OCI-LY3 (cell line): ENCODE results near the gene HCRTR1.
"Not testable (repeated sequence)": the region's sequence is repeated elsewhere in the genome, so short reads cannot be mapped to it uniquely, and the experiment has no call there.

Experiments
- H2AFZ ChIP-seq: fragments of 200-600, 300-600 bp; shearing (Covaris generic); 2 replicates; pipeline ENCODE4 v1.6.0; 2014; ENCODE audit warnings: antibody characterized with exemption, low read depth, low read length
- H3K27ac ChIP-seq: fragments of 200-600, 300-600 bp; sonication (generic); 2 replicates; pipeline ENCODE4 v1.5.1; 2014; ENCODE audit warnings: mild to moderate bottlenecking, low read length, moderate library complexity, mixed read lengths
- H3K27me3 ChIP-seq: fragments of 200-600, 300-600 bp; sonication (generic); 2 replicates; pipeline ENCODE4 v1.6.1; 2014; ENCODE audit warnings: low read depth, low read length, mixed read lengths
- H3K36me3 ChIP-seq: fragments of 200-600, 300-600 bp; sonication (generic); replicated peaks from 2 replicates; pipeline ENCODE3; 2014; ENCODE audit warnings: low read depth, low read length, mixed read lengths
- H3K4me1 ChIP-seq: fragments of 300-600, 200-600 bp; sonication (generic); 2 replicates; pipeline ENCODE4 v1.6.1; 2014; ENCODE audit warnings: low read length, mixed read lengths
- H3K4me2 ChIP-seq: fragments of 200-600, 300-600 bp; sonication (generic); 2 replicates; pipeline ENCODE4 v1.6.1; 2014; ENCODE audit warnings: low read length, mixed read lengths
- H3K4me3 ChIP-seq: fragments of 300-600, 200-600 bp; sonication (generic); 2 replicates; pipeline ENCODE4 v1.5.1; 2014; ENCODE audit warnings: antibody characterized with exemption, mild to moderate bottlenecking, low read length, moderate library complexity
- H3K79me2 ChIP-seq: fragments of 300-600, 200-600 bp; shearing (Covaris generic); 2 replicates; pipeline ENCODE4 v1.6.1; 2014; ENCODE audit warnings: mild to moderate bottlenecking, low read length, mixed read lengths
- H3K9ac ChIP-seq: fragments of 300-600, 200-600 bp; shearing (Covaris generic); 2 replicates; pipeline ENCODE4 v1.6.0; 2014; ENCODE audit warnings: mild to moderate bottlenecking, low read length, moderate library complexity
- H3K9me3 ChIP-seq: fragments of 200-600, 300-600 bp; shearing (Covaris generic); 2 replicates; pipeline ENCODE4 v1.6.1; 2014; ENCODE audit warnings: low read length, mixed read lengths; ENCODE audit not compliant: insufficient read depth
- H4K20me1 ChIP-seq: fragments of 200-600, 300-600 bp; sonication (generic); 2 replicates; pipeline ENCODE4 v1.6.1; 2016; ENCODE audit warnings: low read length, mixed read lengths; ENCODE audit not compliant: insufficient read depth
- EZH2phosphoT487 ChIP-seq: fragments of 200-600 bp; shearing (Covaris generic); IDR thresholded peaks from 2 replicates; pipeline ENCODE4 v1.6.1; 2018; ENCODE audit warnings: antibody characterized with exemption, mixed run types, low read depth
- TF ChIP-seq, protein P1 (sequence below): fragments of 200-600, 300-600 bp; sonication (generic); IDR thresholded peaks from 2 replicates; pipeline ENCODE4 v1.5.1; 2014; ENCODE audit warnings: antibody characterized with exemption, low read length, low read depth

HCRTR1 gene

DNA sequence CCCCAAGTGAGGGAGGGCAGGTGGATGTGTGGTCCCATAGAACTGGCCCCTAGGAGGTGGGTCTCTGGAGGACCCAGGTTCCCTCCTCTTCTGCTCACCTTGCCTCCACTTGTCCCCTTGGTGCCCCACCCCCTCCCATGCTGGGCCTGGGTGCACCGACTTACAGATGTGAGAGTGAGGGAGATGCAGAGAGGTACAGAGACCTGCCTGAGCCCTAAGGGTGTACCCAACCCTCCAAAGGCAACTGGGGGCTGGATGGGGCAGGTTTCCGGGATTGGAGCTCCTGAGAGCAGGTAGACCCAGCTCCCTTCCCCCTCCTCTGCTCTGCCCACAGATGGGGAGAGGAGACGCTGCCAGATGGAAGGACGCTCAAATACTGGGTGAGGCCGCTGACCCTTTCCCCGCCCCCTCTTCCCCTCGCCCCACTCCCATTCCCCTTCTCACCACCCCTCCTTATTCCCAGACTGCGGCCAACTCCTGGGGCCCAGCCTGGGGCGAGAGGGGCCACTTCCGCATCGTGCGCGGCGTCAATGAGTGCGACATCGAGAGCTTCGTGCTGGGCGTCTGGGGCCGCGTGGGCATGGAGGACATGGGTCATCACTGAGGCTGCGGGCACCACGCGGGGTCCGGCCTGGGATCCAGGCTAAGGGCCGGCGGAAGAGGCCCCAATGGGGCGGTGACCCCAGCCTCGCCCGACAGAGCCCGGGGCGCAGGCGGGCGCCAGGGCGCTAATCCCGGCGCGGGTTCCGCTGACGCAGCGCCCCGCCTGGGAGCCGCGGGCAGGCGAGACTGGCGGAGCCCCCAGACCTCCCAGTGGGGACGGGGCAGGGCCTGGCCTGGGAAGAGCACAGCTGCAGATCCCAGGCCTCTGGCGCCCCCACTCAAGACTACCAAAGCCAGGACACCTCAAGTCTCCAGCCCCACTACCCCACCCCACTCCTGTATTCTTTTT is 30.8 kb upstream of the HCRTR1 start:
- H3K27me3 ChIP-seq, result no peaks in the 10 kb centered on the region
- H3K9me3 ChIP-seq, result no peaks in the 10 kb centered on the region
- no peak overlapping the region for H3K9ac ChIP-seq
- H3K4me3 ChIP-seq, result no peak overlapping the region
- no peaks in the 10 kb centered on the region for H4K20me1 ChIP-seq
- H3K4me1 ChIP-seq, result no peaks in the 10 kb centered on the region
- no peak overlapping the region for H3K4me2 ChIP-seq
- TF ChIP-seq, protein P1, sequence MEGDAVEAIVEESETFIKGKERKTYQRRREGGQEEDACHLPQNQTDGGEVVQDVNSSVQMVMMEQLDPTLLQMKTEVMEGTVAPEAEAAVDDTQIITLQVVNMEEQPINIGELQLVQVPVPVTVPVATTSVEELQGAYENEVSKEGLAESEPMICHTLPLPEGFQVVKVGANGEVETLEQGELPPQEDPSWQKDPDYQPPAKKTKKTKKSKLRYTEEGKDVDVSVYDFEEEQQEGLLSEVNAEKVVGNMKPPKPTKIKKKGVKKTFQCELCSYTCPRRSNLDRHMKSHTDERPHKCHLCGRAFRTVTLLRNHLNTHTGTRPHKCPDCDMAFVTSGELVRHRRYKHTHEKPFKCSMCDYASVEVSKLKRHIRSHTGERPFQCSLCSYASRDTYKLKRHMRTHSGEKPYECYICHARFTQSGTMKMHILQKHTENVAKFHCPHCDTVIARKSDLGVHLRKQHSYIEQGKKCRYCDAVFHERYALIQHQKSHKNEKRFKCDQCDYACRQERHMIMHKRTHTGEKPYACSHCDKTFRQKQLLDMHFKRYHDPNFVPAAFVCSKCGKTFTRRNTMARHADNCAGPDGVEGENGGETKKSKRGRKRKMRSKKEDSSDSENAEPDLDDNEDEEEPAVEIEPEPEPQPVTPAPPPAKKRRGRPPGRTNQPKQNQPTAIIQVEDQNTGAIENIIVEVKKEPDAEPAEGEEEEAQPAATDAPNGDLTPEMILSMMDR, result no peak
- TF ChIP-seq EZH2phosphoT487, result no peak
- H2AFZ ChIP-seq, result no peak overlapping the region
- no peak overlapping the region for H3K27ac ChIP-seq
- no peaks in the 10 kb centered on the region for H3K79me2 ChIP-seq
- no peaks in the 10 kb centered on the region for H3K36me3 ChIP-seq

GRCh38 chr1:31587328-31587699 is 30.2 kb upstream of the HCRTR1 start:
- H3K79me2 ChIP-seq, H3K27ac ChIP-seq, H3K36me3 ChIP-seq, H3K4me3 ChIP-seq, H3K27me3 ChIP-seq, H3K9ac ChIP-seq, H3K9me3 ChIP-seq, H4K20me1 ChIP-seq, H3K4me2 ChIP-seq, H2AFZ ChIP-seq, H3K4me1 ChIP-seq: not testable (repeated sequence)

DNA sequence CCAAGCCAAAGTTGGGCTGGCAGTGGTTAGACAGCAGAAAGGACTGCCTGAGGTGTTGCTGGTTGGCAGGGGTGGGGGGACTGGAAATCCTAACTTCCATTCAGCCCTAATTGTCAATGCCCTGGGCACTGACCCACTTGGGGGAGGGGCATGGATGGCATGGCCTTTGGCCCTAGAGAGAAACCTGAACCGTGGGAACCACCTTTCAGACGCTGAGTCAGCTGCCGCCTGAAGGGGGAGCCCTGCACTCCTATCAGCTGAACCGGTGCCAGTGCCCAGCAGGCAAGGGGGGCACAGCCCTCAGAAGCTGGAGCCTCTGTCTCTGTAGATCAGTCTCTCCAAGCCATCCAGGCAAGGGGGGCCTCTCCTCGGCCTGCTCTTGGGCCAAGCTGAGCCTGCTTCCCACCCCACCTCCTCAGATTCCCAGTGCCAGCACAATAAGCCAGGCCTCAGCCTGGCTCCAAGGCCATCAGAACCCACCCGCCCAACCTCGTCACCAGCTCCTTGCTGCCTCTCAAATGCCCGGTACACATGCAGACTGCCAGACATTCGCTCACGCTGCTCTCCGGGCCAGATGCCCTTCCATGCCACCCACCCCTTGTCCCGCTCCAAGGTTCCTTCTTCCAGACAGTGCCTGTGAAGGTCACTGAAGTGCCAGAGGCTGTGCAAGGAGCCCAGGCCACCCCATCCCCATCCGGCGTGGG is 29.6 kb upstream of the HCRTR1 start:
- Histone ChIP-seq H3K27ac (no peak overlapping the region), H3K79me2 (no peaks in the 10 kb centered on the region), H4K20me1 (no peaks in the 10 kb centered on the region), H3K27me3 (no peaks in the 10 kb centered on the region), H3K4me1 (no peaks in the 10 kb centered on the region), H3K4me2 (no peak overlapping the region), H3K9me3 (no peaks in the 10 kb centered on the region), H3K4me3 (no peak overlapping the region), H3K36me3 (no peaks in the 10 kb centered on the region), H2AFZ (no peak overlapping the region), H3K9ac (no peak overlapping the region)
- TF ChIP-seq, protein P1, result peak; percentile 68
- no peak for TF ChIP-seq EZH2phosphoT487

DNA sequence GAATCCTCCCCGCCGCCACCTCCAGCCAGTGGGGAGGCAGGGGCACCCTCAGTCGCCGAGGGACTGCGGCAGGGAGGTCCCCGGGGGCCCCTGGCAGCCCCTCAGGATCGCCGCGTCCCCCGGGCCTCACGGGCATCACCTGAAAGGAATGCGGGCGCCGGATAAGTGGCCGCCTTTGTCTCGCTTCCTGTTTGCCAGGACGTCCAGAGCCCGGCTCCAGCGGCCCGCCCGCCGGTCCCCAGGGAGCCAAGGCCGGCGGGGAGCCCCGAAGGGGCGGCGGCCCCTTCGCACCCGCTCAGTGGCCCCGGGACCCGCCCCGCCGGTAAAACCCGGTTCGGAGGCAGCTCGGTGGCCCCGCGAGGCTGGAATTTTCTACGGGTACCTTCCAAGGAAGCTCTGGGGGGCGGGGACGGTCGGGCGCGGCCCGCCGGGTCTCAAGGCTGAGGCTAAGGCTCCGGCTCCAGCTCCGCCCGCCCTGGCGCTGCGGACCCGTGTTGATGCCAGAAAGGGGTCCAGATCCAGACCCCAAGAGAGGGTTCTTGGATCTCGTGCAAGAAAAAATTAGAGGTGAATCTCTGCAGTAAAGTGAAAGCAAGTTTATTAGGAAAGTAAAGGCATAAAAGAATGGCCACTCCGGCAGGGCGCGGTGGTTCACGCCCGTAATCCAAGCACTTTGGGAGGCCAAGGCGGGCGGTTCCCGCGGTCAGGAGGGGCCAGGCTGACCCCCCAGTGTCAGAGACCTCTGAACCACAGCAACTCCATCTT is 28.6 kb upstream of the HCRTR1 start:
- Histone ChIP-seq H3K36me3 (no peaks in the 10 kb centered on the region), H4K20me1 (no peaks in the 10 kb centered on the region), H3K4me3 (no peak overlapping the region), H3K79me2 (no peaks in the 10 kb centered on the region), H3K27ac (no peak overlapping the region), H3K4me2 (no peak overlapping the region), H2AFZ (no peak overlapping the region), H3K4me1 (peaks cover 3% of the 10 kb centered on the region; the same call in 1 of the 2 replicates), H3K9ac (no peak overlapping the region), H3K9me3 (no peaks in the 10 kb centered on the region), H3K27me3 (no peaks in the 10 kb centered on the region)
- TF ChIP-seq EZH2phosphoT487, result no peak
- TF ChIP-seq, protein P1, result no peak
